HG02798 (cell line): ENCODE measurements around the gene MAFG.

ENCODE experiments used
- ATAC-seq: cut with Tn5 transposase; IDR thresholded peaks from one replicate; pipeline ENCODE4 v1.9.1; 2021; ENCODE audit warnings: mild to moderate bottlenecking; ENCODE audit not compliant: unreplicated experiment, poor library complexity

MAFG gene

DNA sequence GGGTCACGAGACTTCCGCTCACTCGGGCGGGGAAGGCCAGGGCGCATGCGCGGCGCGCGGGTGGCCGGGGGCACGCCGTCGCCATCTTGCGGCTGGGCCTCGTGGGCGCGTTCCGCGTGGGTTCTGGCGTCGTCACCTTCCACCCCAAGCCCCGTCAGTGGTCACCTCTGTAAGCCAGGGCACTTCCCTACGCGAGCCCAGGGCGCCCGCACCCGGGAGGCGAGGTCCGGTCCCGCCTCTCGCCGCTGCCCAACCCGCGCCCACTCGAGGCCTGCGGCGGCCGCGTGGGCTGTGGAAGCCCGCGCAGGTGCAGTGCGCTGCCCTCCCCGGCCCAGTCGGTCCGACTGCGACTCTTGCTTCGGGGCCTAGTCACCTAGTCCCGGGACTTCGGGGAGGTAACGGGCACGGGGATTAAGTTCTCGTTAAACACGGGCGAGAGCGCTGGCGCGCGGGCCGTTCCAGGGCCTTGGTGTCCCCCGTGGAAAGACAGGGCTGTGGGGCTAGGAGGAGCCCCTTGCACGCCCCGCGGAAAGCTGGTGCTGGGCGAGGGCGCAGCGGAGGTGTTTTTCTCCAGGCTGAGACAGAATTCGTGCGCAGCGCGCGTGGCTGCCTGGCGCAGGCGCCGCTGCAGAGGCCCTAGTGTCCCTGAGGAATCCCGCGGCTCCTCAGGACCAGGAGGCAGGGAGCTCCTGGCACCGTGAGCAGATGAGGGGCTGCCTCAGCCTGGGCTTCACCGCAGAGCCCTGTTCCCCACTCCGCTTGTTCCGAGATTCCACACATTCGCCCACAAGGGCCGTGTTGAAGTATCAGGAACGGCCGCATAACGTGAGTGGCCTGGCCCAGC is 55.9 kb downstream of the MAFG start:
- ATAC-seq = peak; percentile 72

- ATAC-seq = peak; percentile 26
Measured at GRCh38 chr17:81870981-81871386, 56.6 kb downstream of the MAFG start, which contains the start of gene ARHGDIA. TSS of gene ARHGDIA (minus strand) at chr17:81871337. CDS start at chr17:81869930, 1,407 bp downstream.

- ATAC-seq = peak; percentile 15
Measured at GRCh38 chr17:81870131-81870980, 57.2 kb downstream of the MAFG start.

DNA sequence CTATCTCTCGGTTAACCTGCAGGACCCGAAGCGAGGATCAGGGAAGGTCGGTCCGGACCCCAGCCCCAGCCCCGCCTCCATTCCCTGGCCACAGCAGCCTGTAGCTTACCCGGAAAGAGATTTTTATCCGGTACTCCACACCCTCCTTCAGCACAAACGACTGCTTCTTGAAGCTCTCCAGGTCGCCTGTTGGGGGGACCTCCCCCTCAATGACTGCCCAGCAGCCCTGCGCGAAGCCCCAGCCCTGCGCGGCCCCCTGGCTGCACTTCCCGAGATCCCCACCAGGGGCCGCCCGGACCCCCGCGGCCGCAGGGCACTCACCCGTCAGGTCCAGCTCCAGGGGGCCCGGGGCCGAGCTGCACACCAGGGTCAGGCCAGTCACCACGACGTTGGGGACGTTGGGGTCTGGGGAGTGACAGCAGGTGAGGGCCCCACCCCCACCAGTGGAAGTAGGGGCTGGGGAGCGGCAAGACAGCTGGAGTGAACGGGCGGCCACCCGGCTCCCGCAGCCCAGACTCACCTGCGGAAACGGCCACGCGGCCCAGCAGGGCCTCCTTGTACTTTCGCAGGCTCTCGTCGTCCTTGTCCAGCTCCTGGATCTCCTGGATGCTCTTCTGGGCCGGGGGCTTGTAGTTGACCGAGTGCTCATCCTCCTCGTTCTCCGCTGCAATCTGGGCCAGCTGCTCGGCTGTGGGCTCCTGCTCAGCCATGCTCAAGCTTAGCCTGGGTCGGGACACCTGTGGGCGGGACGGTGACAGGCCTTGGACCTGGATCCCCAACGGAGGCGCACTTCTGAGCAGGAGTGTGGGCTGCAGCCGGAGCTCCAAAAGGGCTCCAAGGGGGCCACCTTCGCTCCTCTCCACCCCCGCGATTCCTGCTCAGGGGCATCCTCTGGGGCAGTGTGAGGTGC is 58.1 kb downstream of the MAFG start:
- no peak for ATAC-seq

DNA sequence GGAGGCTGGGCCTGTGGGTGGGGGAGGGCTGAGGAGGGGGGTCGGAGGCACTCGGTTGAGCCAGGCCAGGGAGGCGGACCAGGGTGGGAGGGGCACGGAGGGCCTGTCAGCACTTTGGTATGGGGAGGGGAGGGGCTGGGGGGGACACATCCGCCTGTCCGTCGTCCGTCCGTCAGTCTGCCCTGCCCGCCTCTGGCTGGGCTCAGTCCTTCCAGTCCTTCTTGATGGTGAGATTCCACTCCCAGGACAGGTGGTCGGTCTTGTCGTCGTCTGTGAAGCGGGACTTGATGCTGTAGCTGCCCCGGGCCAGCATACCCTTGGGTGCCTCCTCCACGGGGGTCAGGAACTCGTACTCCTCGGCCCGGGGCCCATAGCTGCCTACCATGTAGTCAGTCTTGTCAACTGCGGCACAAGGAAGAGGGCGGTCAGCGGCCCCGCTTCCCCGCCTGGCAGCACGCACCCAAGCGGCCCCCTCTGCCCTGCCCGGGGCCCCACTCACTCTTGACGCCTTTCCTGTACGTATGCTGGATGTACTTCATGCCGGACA is 58.8 kb downstream of the MAFG start:
- ATAC-seq = no peak
